ENCODE results near the gene ACTR2. TPM values are rescaled to one million over a fixed set of nuclear protein-coding genes. Genes with fewer than 3 reads are reported as not detected.
"Not testable (repeated sequence)": the region's sequence is repeated elsewhere in the genome, so short reads cannot be mapped to it uniquely, and the experiment has no call there.

Gene ACTR2
- total RNA-seq, 1 donor from 2014 or later, result 493 TPM

GRCh38 chr2:65220432-65221131 lies 7.0 kb upstream of the ACTR2 start:
- peak overlapping the region; percentile 69 for H3K27ac Mint-ChIP-seq (ENCODE audit: unreplicated experiment)
- H3K4me1 Mint-ChIP-seq (ENCODE audit: low read depth, unreplicated experiment), result peaks cover 2% of the 10 kb centered on the region
- Histone ChIP-seq H3K4me1 (ENCODE audit: insufficient read depth, low read length) (no peaks in the 10 kb centered on the region), H3K4me3 (ENCODE audit: insufficient read depth, low read depth, low read length) (no peak overlapping the region), H3K27ac (ENCODE audit: low read depth, low read length) (no peak overlapping the region), H3K79me2 (ENCODE audit: insufficient read depth, low read length) (no peaks in the 10 kb centered on the region), H3K9ac (ENCODE audit: low read length) (no peak overlapping the region), H2AFZ (ENCODE audit: low read depth, low read length) (no peak overlapping the region), H3K9me3 (ENCODE audit: insufficient read depth, low read depth, low read length) (no peaks in the 10 kb centered on the region), H3K36me3 (ENCODE audit: insufficient read depth, low read length) (no peaks in the 10 kb centered on the region), H3K27me3 (ENCODE audit: insufficient read depth, low read length) (no peaks in the 10 kb centered on the region), H3K4me2 (ENCODE audit: low read length) (no peak overlapping the region), H4K20me1 (ENCODE audit: insufficient read depth, low read length) (no peaks in the 10 kb centered on the region)
- no peak for FAIRE-seq
- TF ChIP-seq EZH2 (IDR thresholded peaks at IDR 0.05; ENCODE audit: insufficient read depth, low read length) (no peak), CTCF (IDR thresholded peaks at IDR 0.05; ENCODE audit: insufficient read depth, low read depth, low read length) (no peak)
- H3K27me3 Mint-ChIP-seq (ENCODE audit: low read depth, unreplicated experiment), result no peaks in the 10 kb centered on the region
- no peak overlapping the region for H3K4me3 Mint-ChIP-seq (ENCODE audit: unreplicated experiment)
- no peak for DNase-seq (ENCODE audit: low read depth)
- no peaks in the 10 kb centered on the region for H3K9me3 Mint-ChIP-seq (ENCODE audit: unreplicated experiment)
- peaks cover 7% of the 10 kb centered on the region for H3K36me3 Mint-ChIP-seq (ENCODE audit: low read depth, unreplicated experiment)

GRCh38 chr2:65221275-65221674 lies 6.4 kb upstream of the ACTR2 start:
- not testable (repeated sequence) for H3K36me3 ChIP-seq (ENCODE audit: insufficient read depth, low read length); H3K4me3 ChIP-seq (ENCODE audit: insufficient read depth, low read depth, low read length); H3K4me1 ChIP-seq (ENCODE audit: insufficient read depth, low read length); H3K79me2 ChIP-seq (ENCODE audit: insufficient read depth, low read length); H2AFZ ChIP-seq (ENCODE audit: low read depth, low read length); H3K9ac ChIP-seq (ENCODE audit: low read length); H3K9me3 Mint-ChIP-seq (ENCODE audit: unreplicated experiment); H3K27ac Mint-ChIP-seq (ENCODE audit: unreplicated experiment); FAIRE-seq; H3K9me3 ChIP-seq (ENCODE audit: insufficient read depth, low read depth, low read length); DNase-seq (ENCODE audit: low read depth); H3K27me3 ChIP-seq (ENCODE audit: insufficient read depth, low read length); H3K4me1 Mint-ChIP-seq (ENCODE audit: low read depth, unreplicated experiment); H4K20me1 ChIP-seq (ENCODE audit: insufficient read depth, low read length); H3K27me3 Mint-ChIP-seq (ENCODE audit: low read depth, unreplicated experiment); H3K4me3 Mint-ChIP-seq (ENCODE audit: unreplicated experiment); H3K27ac ChIP-seq (ENCODE audit: low read depth, low read length); H3K4me2 ChIP-seq (ENCODE audit: low read length); H3K36me3 Mint-ChIP-seq (ENCODE audit: low read depth, unreplicated experiment)

DNA sequence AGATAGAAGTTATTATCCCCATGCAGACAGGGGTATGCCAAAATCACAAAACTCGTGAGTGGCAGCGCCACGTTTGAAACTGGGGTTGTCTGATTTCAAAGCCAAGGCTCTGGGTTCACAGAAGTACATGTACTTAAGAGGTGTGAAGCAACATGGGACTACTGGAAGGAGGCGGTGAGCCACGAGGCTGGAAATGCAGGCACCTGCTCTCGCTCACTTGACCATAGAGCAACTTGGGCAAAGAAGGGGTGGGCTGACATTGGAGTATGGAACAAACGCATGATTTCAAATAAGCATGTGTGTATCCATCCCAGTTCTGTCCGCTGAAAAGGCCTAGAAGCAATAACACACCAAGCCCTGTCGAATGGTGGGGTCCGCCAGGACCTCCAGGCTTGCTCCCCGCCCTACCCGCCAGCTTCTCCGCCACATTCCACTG lies 593 bp upstream of the ACTR2 start:
- H3K9me3 ChIP-seq (ENCODE audit: insufficient read depth, low read depth, low read length), result no peaks in the 10 kb centered on the region
- H3K36me3 Mint-ChIP-seq (ENCODE audit: low read depth, unreplicated experiment), result peaks cover 3% of the 10 kb centered on the region
- peaks cover 57% of the 10 kb centered on the region for H3K79me2 ChIP-seq (ENCODE audit: insufficient read depth, low read length)
- H3K9ac ChIP-seq (ENCODE audit: low read length), result peak overlapping the region; percentile 86
- H3K27ac ChIP-seq (ENCODE audit: low read depth, low read length), result peak overlapping the region; percentile 67
- no peaks in the 10 kb centered on the region for H3K9me3 Mint-ChIP-seq (ENCODE audit: unreplicated experiment)
- H3K4me2 ChIP-seq (ENCODE audit: low read length), result peak overlapping the region; percentile 96
- TF ChIP-seq EZH2 (IDR thresholded peaks at IDR 0.05; ENCODE audit: insufficient read depth, low read length), result no peak
- FAIRE-seq (no peak), DNase-seq (ENCODE audit: low read depth) (peak; percentile 16)
- peaks cover 12% of the 10 kb centered on the region for H3K4me1 Mint-ChIP-seq (ENCODE audit: low read depth, unreplicated experiment)
- H3K4me3 Mint-ChIP-seq (ENCODE audit: unreplicated experiment), result peak overlapping the region; percentile 98
- peak overlapping the region; percentile 99 for H3K27ac Mint-ChIP-seq (ENCODE audit: unreplicated experiment)
- H3K27me3 Mint-ChIP-seq (ENCODE audit: low read depth, unreplicated experiment), result no peaks in the 10 kb centered on the region
- H3K4me1 ChIP-seq (ENCODE audit: insufficient read depth, low read length), result peaks cover 15% of the 10 kb centered on the region
- peak overlapping the region; percentile 91 for H3K4me3 ChIP-seq (ENCODE audit: insufficient read depth, low read depth, low read length)
- H3K36me3 ChIP-seq (ENCODE audit: insufficient read depth, low read length), result peaks cover 4% of the 10 kb centered on the region
- H3K27me3 ChIP-seq (ENCODE audit: insufficient read depth, low read length), result no peaks in the 10 kb centered on the region
- peaks cover 10% of the 10 kb centered on the region for H4K20me1 ChIP-seq (ENCODE audit: insufficient read depth, low read length)
- H2AFZ ChIP-seq (ENCODE audit: low read depth, low read length), result peak overlapping the region; percentile 93
